Muscle of leg (tissue), 11 donors: ENCODE data around the gene PLCL1. TPM values are rescaled to one million over a fixed set of nuclear protein-coding genes. Genes with fewer than 3 reads are reported as not detected.

Experiments used
- DNase-seq: peaks from one replicate; pipeline ENCODE4 v3.0.0; 2013
- H3K27ac ChIP-seq: one replicate; pipeline ENCODE4 v1.5.1; 2013; ENCODE audit warnings: mild to moderate bottlenecking, low read length, control low read depth
- H3K27me3 ChIP-seq: one replicate; pipeline ENCODE4 v1.6.1; 2013; ENCODE audit warnings: low read length; ENCODE audit not compliant: control insufficient read depth, insufficient read depth
- H3K36me3 ChIP-seq: one replicate; pipeline ENCODE4 v1.6.1; 2013; ENCODE audit warnings: low read length; ENCODE audit not compliant: control insufficient read depth, insufficient read depth
- H3K4me1 ChIP-seq: one replicate; pipeline ENCODE4 v1.6.1; 2013; ENCODE audit warnings: low read length; ENCODE audit not compliant: control insufficient read depth, insufficient read depth
- H3K4me3 ChIP-seq: one replicate; pipeline ENCODE4 v1.5.1; 2013; ENCODE audit warnings: low read length, control low read depth
- H3K9me3 ChIP-seq: replicated peaks from 2 replicates; pipeline ENCODE4 v1.6.1; 2013; ENCODE audit warnings: low read depth, low read length; ENCODE audit not compliant: control insufficient read depth
- WGBS: methylation state at CpG from one replicate; pipeline ENCODE4 v1.1.5; 2013; ENCODE audit warnings: missing lambda C conversion rate; ENCODE audit not compliant: insufficient coverage; 5-methylcytosine and 5-hydroxymethylcytosine counted together
- polyA plus RNA-seq, 8 donors: library from polyadenylated mRNA; unstranded; fragments of 120-200 nt; gene quantifications; one replicate each; pipeline versions ENCODE4 v1.2.1 to v1.2.3, GENCODE V29; 2013; ENCODE audit warnings: inconsistent platforms in 1 of 8, low replicate concordance in 1 of 8; ENCODE audit not compliant: insufficient read length in 8 of 8, insufficient read depth in 1 of 8
- total RNA-seq: library from RNA; stranded (reverse); fragments of 120-200 nt; gene quantifications from one replicate; pipeline ENCODE4 v1.2.4, GENCODE V29; 2013

The PLCL1 gene
- total and polyA plus RNA-seq, 9 donors = 9.5 to 17.7 (median 12.7) TPM

GRCh38 chr2:197929008-197929885, 124.9 kb downstream of the PLCL1 start:
- no CpG with 5 or more reads among the region's 5 CpGs for WGBS
- DNase-seq = no peak

DNA sequence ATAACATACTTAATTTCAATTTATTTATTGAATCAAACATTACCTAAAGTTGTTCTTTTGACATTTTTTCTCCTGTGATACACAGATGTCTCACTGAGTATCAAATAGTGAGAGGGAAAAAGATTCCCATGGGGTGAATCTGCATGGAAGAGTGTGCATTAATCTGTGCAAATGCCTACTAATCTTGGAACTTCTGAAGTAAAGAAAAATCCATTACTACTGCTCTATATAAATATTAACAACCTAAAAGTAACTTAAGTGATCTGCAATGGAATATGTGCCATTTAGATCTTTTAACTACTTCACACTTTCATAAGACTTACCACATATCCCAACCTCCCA, 125.5 kb downstream of the PLCL1 start:
- no peaks in the 10 kb centered on the region for H3K9me3 ChIP-seq
- H3K4me3 ChIP-seq = no peak overlapping the region
- no peaks in the 10 kb centered on the region for H3K27me3 ChIP-seq
- DNase-seq = no peak
- H3K27ac ChIP-seq = no peak overlapping the region
- H3K4me1 ChIP-seq = peaks cover 2% of the 10 kb centered on the region
- no peaks in the 10 kb centered on the region for H3K36me3 ChIP-seq

More at GRCh38 chr2:197929008-197929885, 124.9 kb downstream of the PLCL1 start:
- H3K27me3 ChIP-seq = no peaks in the 10 kb centered on the region
- no peak overlapping the region for H3K4me3 ChIP-seq
- peaks cover 2% of the 10 kb centered on the region for H3K4me1 ChIP-seq
- no peak overlapping the region for H3K27ac ChIP-seq
- no peaks in the 10 kb centered on the region for H3K9me3 ChIP-seq
- H3K36me3 ChIP-seq = no peaks in the 10 kb centered on the region

- Histone ChIP-seq H3K4me3 (no peak overlapping the region), H3K27me3 (no peaks in the 10 kb centered on the region), H3K4me1 (peaks cover 2% of the 10 kb centered on the region), H3K27ac (no peak overlapping the region), H3K9me3 (no peaks in the 10 kb centered on the region), H3K36me3 (no peaks in the 10 kb centered on the region)
- DNase-seq = no peak
- 86% methylated on average over 1 of the region's 4 CpGs for WGBS
Observed at GRCh38 chr2:197930570-197931278, 126.3 kb downstream of the PLCL1 start.

DNA sequence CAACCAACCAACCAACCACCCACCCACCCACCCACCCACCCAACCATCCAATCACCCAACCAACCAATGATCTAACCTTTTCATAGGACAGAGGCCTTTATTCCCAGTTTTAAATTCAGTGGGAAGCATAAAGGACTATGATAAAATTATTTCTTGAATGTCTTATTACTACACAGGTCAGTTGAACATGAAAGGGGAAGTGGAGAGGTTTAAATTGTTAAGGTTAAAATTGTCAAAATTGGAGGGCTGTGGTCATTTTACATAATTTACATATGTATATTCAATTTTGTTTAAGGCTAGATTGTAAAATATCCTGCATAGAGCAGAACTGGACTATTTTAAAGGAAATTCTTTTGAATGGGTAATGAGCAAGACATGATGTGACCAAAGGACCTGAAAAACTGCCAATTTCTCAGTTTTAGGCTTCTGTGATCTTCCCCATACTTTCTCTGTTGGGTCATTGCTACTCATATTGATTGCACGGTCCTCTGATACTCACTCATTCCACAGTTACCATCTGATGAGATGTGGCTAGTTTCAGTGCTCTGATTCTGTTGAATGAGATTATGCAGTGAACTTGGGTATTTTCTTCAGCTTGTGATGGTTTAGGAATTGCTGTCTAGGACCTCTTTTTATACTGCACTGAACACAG, 127.4 kb downstream of the PLCL1 start:
- no CpG with 5 or more reads among the region's 1 CpG for WGBS
- no peak overlapping the region for H3K4me3 ChIP-seq

GRCh38 chr2:197932374-197932773, 128.0 kb downstream of the PLCL1 start:
- Histone ChIP-seq H3K4me1 (peaks cover 2% of the 10 kb centered on the region), H3K4me3 (no peak overlapping the region), H3K27ac (no peak overlapping the region), H3K27me3 (no peaks in the 10 kb centered on the region), H3K36me3 (no peaks in the 10 kb centered on the region), H3K9me3 (no peaks in the 10 kb centered on the region)
- 100% methylated on average over 1 of the region's 5 CpGs for WGBS
- DNase-seq = no peak

More for the DNA sequence above, 127.4 kb downstream of the PLCL1 start:
- H3K27ac ChIP-seq = no peak overlapping the region
- no peaks in the 10 kb centered on the region for H3K27me3 ChIP-seq
- H3K36me3 ChIP-seq = no peaks in the 10 kb centered on the region
- peaks cover 2% of the 10 kb centered on the region for H3K4me1 ChIP-seq
- DNase-seq = no peak
- no peaks in the 10 kb centered on the region for H3K9me3 ChIP-seq

GRCh38 chr2:197934261-197934933, 130.0 kb downstream of the PLCL1 start:
- Histone ChIP-seq H3K9me3 (no peaks in the 10 kb centered on the region), H3K27ac (no peak overlapping the region), H3K36me3 (no peaks in the 10 kb centered on the region), H3K27me3 (no peaks in the 10 kb centered on the region), H3K4me3 (no peak overlapping the region), H3K4me1 (no peaks in the 10 kb centered on the region)
- no peak for DNase-seq
- WGBS = no CpG with 5 or more reads among the region's 4 CpGs

GRCh38 chr2:197934934-197935289, 130.5 kb downstream of the PLCL1 start:
- DNase-seq = no peak
- no peaks in the 10 kb centered on the region for H3K9me3 ChIP-seq
- no peak overlapping the region for H3K27ac ChIP-seq
- H3K27me3 ChIP-seq = no peaks in the 10 kb centered on the region
- WGBS = no CpG with 5 or more reads among the region's 4 CpGs
- no peak overlapping the region for H3K4me3 ChIP-seq
- no peaks in the 10 kb centered on the region for H3K4me1 ChIP-seq
- H3K36me3 ChIP-seq = no peaks in the 10 kb centered on the region

- Histone ChIP-seq H3K36me3 (no peaks in the 10 kb centered on the region), H3K4me3 (no peak overlapping the region), H3K27ac (no peak overlapping the region), H3K9me3 (no peaks in the 10 kb centered on the region), H3K4me1 (no peaks in the 10 kb centered on the region), H3K27me3 (no peaks in the 10 kb centered on the region)
- 80% methylated on average over 1 of the region's 1 CpG for WGBS
- DNase-seq = no peak
Observed at GRCh38 chr2:197937814-197938213, 133.4 kb downstream of the PLCL1 start.

DNA sequence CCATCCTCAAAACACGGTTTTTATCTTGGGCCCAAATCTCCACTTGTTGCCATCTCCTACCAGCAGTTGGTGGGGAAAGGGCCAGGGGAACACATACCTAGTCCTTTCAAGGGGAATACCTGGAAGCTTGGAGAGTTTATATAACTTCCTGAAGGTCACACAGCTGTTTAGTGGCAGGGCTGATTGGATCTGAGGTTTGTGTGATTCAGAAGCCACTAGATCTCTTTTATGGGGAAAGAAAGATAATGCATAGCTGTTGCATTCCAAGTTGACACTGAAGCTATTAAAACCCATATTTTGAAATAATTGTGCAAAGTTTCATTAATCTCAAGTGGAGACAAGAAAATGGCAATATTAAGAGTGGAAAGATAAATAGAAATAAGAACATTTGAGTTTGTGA, 134.2 kb downstream of the PLCL1 start:
- H3K27me3 ChIP-seq = no peaks in the 10 kb centered on the region
- H3K4me1 ChIP-seq = no peaks in the 10 kb centered on the region
- DNase-seq = no peak
- H3K36me3 ChIP-seq = no peaks in the 10 kb centered on the region
- H3K9me3 ChIP-seq = no peaks in the 10 kb centered on the region
- no CpG with 5 or more reads among the region's 1 CpG for WGBS
- H3K4me3 ChIP-seq = no peak overlapping the region
- H3K27ac ChIP-seq = no peak overlapping the region

DNA sequence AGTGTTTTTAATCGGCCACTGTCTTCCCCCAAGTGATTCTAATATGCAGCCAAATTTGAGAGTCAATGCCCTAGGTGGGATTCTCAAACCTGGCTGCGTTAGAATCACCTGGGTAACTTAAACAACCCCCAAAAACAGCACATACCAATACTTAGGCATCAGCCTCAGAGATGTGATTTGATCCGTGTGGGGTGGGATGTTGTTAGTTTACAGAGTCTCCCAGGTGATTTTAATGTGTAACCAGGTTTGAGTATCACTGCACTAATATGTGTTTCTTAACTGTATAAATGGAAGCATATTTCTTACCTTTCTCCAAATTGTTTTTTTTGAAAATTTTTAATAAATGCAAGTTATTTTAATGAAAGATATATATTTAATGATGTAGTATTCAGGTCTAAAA, 135.4 kb downstream of the PLCL1 start:
- Histone ChIP-seq H3K27ac (no peak overlapping the region), H3K4me1 (peaks cover 2% of the 10 kb centered on the region), H3K36me3 (no peaks in the 10 kb centered on the region), H3K9me3 (peaks cover 2% of the 10 kb centered on the region), H3K27me3 (no peaks in the 10 kb centered on the region), H3K4me3 (no peak overlapping the region)
- WGBS = 40% methylated on average over 1 of the region's 3 CpGs
- no peak for DNase-seq
